CD4-positive, alpha-beta T cell treated with Interleukin-12 subunit alpha and Interleukin-12 subunit beta, for 1 hour (primary cell): ENCODE results near the gene ATRN.

Experiments used
- DNase-seq: peaks from one replicate; pipeline ENCODE4 v3.0.0-alpha.2; 2020

ATRN gene

GRCh38 chr20:3631534-3631933, 160.7 kb downstream of the ATRN start:
- DNase-seq: no peak

GRCh38 chr20:3632311-3633004, 161.6 kb downstream of the ATRN start:
- no peak for DNase-seq

GRCh38 chr20:3633913-3634478, 163.2 kb downstream of the ATRN start:
- no peak for DNase-seq

- DNase-seq: no peak
These were observed 164.5 kb downstream of the ATRN start for GRCh38 chr20:3635346-3635745.

GRCh38 chr20:3640259-3640658, 169.4 kb downstream of the ATRN start:
- DNase-seq: no peak

- DNase-seq: no peak
These were observed 174.7 kb downstream of the ATRN start for GRCh38 chr20:3645309-3646066.

GRCh38 chr20:3646067-3646440, 175.2 kb downstream of the ATRN start:
- no peak for DNase-seq

- DNase-seq: no peak
These were observed 175.8 kb downstream of the ATRN start for GRCh38 chr20:3646651-3647050.

- no peak for DNase-seq
These were observed 176.7 kb downstream of the ATRN start for GRCh38 chr20:3647473-3647872.

GRCh38 chr20:3648951-3649350, 178.1 kb downstream of the ATRN start:
- DNase-seq: no peak

GRCh38 chr20:3651204-3651962, 180.6 kb downstream of the ATRN start:
- DNase-seq: no peak

GRCh38 chr20:3652221-3652620, 181.4 kb downstream of the ATRN start:
- no peak for DNase-seq

GRCh38 chr20:3652676-3653596, 182.1 kb downstream of the ATRN start:
- no peak for DNase-seq

GRCh38 chr20:3653921-3654320, 183.1 kb downstream of the ATRN start:
- no peak for DNase-seq

GRCh38 chr20:3654326-3655130, 183.7 kb downstream of the ATRN start:
- no peak for DNase-seq

GRCh38 chr20:3655131-3655405, 184.2 kb downstream of the ATRN start:
- no peak for DNase-seq

GRCh38 chr20:3658019-3658715, 187.3 kb downstream of the ATRN start:
- DNase-seq: no peak

- no peak for DNase-seq
These were observed 188.1 kb downstream of the ATRN start for GRCh38 chr20:3658716-3659491.

- DNase-seq: no peak
These were observed 188.9 kb downstream of the ATRN start for GRCh38 chr20:3659492-3660261.
